GM06990 (cell line): ENCODE results near the gene ARID5A.

Experiments used
- DNase-seq: peaks from one replicate; pipeline ENCODE4 v3.0.0-alpha.2; 2011; ENCODE audit not compliant: insufficient read length; ENCODE audit errors: extremely low read depth
- H3K27me3 ChIP-seq: replicated peaks from 2 replicates; pipeline ENCODE4 v1.6.0; 2011; ENCODE audit warnings: low read length; ENCODE audit not compliant: control insufficient read depth, insufficient read depth
- H3K36me3 ChIP-seq: 2 replicates; pipeline ENCODE4 v1.5.1; 2011; ENCODE audit warnings: low read length; ENCODE audit not compliant: control insufficient read depth, insufficient read depth
- H3K4me3 ChIP-seq: replicated peaks from 2 replicates; pipeline ENCODE4 v1.5.1; 2011; ENCODE audit warnings: low read depth, mild to moderate bottlenecking, control low read depth, low read length
- CTCF ChIP-seq: IDR thresholded peaks from 2 replicates; pipeline ENCODE4 v1.5.1; 2011; ENCODE audit warnings: low read length, control low read depth, mild to moderate bottlenecking, inconsistent platforms; ENCODE audit not compliant: insufficient read depth, poor library complexity, severe bottlenecking

Gene ARID5A

GRCh38 chr2:96520231-96520630, 16.3 kb upstream of the ARID5A start:
- H3K36me3 ChIP-seq, result no peaks in the 10 kb centered on the region
- no peak for TF ChIP-seq CTCF
- DNase-seq, result no peak
- no peaks in the 10 kb centered on the region for H3K27me3 ChIP-seq
- H3K4me3 ChIP-seq, result no peak overlapping the region

GRCh38 chr2:96520697-96521096, 15.9 kb upstream of the ARID5A start:
- Histone ChIP-seq H3K36me3 (no peaks in the 10 kb centered on the region), H3K4me3 (no peak overlapping the region), H3K27me3 (no peaks in the 10 kb centered on the region)
- TF ChIP-seq CTCF, result no peak
- no peak for DNase-seq

- no peak for TF ChIP-seq CTCF
- Histone ChIP-seq H3K4me3 (no peak overlapping the region), H3K27me3 (no peaks in the 10 kb centered on the region), H3K36me3 (no peaks in the 10 kb centered on the region)
- no peak for DNase-seq
Observed at GRCh38 chr2:96521219-96521618, 15.3 kb upstream of the ARID5A start.

GRCh38 chr2:96522304-96523203, 14.0 kb upstream of the ARID5A start:
- no peak for TF ChIP-seq CTCF
- Histone ChIP-seq H3K36me3 (no peaks in the 10 kb centered on the region), H3K27me3 (no peaks in the 10 kb centered on the region), H3K4me3 (no peak overlapping the region)
- no peak for DNase-seq

- Histone ChIP-seq H3K4me3 (peak overlapping the region; percentile 28), H3K36me3 (no peaks in the 10 kb centered on the region), H3K27me3 (no peaks in the 10 kb centered on the region)
- no peak for TF ChIP-seq CTCF
- DNase-seq, result no peak
Observed at GRCh38 chr2:96523659-96524481, 12.7 kb upstream of the ARID5A start.
